Stimulated activated CD4-positive, alpha-beta T cell treated with anti-CD3 and anti-CD28 coated beads, TNF-alpha, amount 100 ng/mL, for 1 hour (primary cell): Measurements from ENCODE around the gene AEBP1.
A peak's percentile ranks its signal among the peaks of the same experiment; 100 is the strongest.

Experiments used
- DNase-seq, 3 donors: peaks; one replicate each; pipeline ENCODE4 v3.0.0-alpha.2; 2020; ENCODE audit warnings: low read depth in 3 of 3, low spot score in 1 of 3

AEBP1 gene

DNA sequence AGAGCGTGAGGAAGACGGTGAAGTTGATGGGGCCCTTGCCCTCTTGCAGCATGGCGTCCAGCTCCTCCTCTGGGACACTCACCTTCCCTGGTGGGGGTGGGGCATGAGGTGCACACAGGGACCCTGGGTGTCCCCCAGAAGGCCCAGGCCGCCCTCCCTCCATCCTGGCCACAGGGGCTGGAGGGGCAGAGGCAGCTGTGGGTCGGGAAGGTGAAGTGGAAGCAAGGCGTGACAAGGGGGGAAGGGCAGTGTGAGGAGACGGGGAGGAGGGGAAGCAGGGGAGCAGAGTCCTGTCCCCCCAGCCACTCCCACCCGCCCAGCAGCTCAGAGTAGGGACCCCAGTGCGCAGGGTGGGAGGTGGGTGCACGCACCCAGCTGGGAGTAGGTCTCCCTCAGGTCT lies 36.2 kb downstream of the AEBP1 start:
- no peak for DNase-seq

DNA sequence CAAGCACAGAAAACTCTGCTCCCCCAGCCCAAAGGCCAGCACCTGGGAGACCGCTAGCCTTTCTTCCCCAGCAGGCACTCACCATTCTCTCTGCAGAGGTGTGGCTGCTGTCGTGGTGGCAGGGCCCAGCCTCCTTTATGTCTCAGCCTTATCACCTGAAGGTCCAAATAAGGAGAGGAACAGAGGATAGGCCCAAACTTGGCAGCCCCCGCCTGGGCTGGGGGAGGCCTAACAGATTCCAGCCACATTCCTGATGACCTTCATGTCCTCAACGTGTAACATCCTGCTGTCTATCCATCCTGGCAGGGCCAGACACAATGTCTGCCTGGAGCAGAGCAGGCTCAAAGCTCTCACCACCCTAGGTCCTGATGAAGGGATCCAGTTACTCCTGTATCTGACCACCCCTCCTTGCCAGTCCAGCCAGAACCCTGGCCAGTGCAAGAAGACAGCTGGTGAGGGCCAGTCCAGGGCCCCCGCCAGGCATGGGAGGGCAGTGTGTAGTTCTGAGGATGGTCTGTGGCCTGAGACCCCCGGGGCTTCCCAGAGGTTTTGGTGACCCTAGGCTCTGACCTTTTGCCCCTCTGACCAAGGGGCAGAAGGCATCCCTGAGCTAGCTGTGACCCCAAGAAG lies 37.2 kb downstream of the AEBP1 start, which contains the start of gene MYL7:
Gene MYL7 (minus strand): TSS at position 112 of the 630 bp plus-strand sequence. CDS start 27 bp downstream, at position 85.
- no peak for DNase-seq

DNA sequence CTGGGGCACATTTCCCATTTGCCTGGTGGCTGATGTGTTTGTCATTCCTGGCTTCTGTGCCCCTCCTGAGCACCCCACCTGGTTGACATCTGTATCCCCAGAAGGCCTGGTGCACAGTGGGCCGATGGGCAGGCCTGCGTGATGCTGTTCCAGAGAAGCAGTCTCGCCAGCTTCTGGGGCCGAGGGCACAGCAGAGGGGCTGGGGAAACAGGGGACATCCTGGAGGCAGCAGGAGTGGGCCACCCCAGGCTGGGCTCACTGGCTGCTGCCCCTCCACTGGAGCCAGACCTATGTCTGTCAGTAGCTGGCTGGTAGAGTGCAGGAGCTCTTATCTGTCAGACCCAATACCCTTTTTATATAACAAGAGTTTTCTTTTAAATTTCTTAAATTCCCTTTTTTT lies 37.9 kb downstream of the AEBP1 start:
- DNase-seq, result no peak

DNA sequence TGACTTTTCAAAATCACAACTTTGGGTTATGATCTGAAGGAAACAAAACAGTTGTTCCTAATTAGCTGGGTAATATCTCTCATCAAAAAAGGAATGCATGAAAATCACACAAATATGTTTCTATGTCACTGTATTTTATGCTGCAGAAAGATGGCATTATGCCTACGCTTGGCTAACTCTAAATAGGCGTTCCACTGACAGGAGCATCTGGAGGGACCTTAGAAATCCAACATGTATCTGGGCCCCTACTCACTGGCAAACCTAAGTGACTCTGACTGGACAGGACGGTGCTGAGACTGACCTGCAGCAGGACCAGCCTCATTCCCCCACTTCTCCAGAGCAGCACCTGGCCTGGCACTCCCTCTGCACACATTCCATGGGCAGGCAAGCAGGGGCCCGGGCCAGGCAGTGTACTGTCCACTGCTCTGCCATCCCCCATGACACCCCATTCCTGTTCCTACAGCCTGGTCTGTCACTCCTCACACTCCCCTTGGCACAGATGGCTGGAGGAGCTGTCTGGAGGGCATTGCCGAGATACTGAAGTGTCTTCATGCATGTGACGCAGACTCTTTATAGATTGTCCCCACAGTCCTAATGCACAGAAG lies 39.6 kb downstream of the AEBP1 start:
- DNase-seq, result no peak

DNA sequence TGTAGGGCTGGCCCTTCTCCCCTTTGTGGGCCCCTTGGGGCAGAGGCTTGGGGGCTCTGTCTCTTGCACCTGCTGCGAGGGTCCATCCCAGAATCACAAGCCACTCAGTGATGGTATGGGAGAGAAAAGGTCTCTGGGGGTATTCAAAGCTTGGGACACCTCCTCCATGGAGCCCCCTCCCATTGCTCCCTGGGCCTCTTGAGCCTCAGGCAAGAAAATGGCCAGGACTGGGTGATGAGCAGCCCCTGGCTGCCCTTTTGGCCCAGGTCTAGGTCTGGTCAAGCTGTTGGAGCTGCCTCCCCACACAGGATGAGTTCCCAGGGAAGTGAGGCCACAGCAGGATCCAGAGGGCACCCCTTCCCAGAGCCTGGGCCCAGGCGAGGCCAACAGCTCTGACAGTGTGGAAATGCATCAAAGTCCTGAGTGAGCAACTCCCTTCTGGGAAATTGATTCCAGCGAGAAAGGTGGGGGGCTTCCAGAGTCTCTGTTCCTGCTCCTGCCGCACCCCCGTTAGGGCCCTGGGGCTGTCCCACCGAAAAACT lies 40.4 kb downstream of the AEBP1 start:
- DNase-seq, result no peak

- DNase-seq, result no peak
Observed at GRCh38 chr7:44144968-44145478, 40.9 kb downstream of the AEBP1 start.

DNA sequence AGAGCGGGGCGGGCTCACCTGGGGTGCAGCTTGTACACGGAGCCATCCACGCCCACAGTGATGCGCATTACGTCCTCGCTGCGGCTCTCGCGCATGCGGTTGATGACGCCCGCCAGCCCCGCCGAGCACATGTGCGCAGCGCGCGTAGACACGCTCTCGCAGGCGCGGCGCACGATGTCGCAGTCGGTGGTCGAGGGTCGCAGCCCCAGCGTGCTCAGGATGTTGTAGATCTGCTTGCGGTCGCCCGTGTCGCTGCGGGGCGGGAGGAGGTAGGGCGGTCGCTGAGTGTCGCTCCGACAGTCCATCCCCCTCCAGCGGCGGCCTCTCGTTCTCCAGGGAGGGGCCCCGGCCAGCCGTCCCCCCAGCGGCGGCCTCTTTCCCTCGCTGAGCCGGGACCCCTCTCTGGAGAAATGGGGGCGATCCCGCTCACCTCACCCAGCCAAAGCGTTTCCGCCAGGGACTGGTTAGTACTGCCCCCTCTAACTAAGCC lies 41.4 kb downstream of the AEBP1 start:
- peak in 2 of 3 donors; percentile 29 to 48 for DNase-seq

GRCh38 chr7:44145969-44146911 lies 42.1 kb downstream of the AEBP1 start:
- DNase-seq, result peak; percentile 6 to 55 (median 50)

- no peak for DNase-seq
Observed at GRCh38 chr7:44147026-44147991, 43.2 kb downstream of the AEBP1 start.

GRCh38 chr7:44148166-44148565 lies 44.0 kb downstream of the AEBP1 start:
- DNase-seq, result no peak

DNA sequence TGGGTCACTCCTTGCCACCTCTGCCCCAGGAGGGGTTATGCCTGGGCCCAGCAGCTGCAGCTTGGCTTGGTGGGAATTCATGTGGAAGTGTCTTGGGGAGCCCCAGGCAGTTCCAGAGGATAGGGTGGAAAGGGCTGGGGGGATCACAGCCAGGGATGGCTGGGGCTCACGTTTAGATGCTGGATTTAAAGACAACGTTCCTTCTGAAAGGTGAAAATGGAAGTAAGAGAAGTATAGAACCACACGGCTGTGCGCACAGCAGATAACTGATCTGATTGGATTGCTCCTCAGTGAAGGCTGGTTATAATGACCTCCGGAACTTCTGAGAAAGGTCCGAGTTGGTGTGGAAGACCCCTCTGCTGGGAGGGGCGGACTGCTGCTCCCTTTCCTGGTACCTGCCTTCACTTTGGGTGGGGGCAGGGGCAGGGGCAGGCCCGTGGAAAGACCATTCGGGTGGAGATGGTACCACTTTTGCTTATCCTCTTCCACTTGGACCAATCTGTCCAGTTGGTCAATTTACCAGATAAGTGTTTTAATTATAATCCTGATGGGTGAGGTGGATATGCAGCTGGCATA lies 44.9 kb downstream of the AEBP1 start:
- DNase-seq, result no peak

DNA sequence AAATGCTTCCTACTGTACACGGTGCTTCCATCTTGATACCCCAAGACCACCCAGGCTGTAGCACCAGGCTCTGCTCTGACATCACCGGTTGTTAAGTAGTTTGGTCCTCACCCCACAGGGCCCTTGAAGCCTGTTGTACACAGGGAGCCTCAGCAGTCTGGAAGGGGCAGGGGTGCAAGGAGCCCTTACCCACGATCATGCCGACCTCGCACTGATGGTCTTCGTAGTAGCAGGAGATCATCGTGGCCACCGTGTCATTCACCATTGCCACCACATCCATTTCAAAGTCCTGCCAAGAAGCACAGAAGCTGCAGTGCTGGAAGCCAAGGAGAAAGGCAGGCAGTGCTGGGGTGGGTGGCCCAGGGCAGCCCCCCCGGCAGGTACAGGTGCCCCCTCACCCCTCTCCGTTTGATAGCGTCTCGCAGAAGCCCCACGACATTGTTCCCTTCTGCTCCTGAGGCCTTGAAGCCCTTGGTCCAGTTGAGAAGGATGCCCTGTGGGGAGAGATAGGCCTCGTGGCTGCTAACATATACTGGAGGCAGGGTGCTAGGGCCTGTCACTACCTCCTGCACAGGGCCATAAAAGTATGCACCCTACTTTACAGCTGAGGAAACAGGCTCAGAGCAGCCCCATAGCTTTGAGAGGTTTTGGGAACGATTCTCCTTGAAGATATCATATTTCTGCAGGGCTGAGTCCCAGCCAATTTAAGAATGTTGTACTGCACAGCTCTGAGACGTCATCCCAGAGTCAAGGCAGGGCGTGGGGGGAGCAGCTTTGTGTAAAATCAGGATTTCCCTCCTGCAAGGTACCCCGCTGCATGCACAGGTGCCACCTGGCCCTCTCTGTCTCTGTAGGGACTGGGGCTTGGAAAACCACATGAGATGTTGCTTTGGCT lies 45.7 kb downstream of the AEBP1 start:
- no peak for DNase-seq

DNA sequence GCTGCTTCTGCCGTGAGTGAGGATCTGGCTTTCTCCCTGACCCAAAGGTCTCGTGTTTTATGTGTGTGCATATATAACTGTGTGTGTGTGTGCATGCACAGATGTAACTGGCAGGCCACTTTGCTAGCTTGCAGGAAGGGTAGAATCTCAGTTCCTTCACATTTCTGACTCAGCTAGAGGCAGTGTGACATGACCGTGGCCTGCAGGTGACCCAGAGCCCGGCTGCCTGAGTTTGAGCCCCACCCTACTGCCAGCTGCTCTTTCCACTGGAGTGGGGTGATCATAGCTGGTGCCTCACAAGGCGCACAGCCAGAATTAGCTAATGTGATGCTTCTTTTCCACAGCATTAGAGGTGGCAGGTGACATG lies 46.3 kb downstream of the AEBP1 start:
- no peak for DNase-seq

- no peak for DNase-seq
Observed at GRCh38 chr7:44150966-44151941, 47.1 kb downstream of the AEBP1 start.

GRCh38 chr7:44151956-44152355 lies 47.8 kb downstream of the AEBP1 start:
- no peak for DNase-seq

DNA sequence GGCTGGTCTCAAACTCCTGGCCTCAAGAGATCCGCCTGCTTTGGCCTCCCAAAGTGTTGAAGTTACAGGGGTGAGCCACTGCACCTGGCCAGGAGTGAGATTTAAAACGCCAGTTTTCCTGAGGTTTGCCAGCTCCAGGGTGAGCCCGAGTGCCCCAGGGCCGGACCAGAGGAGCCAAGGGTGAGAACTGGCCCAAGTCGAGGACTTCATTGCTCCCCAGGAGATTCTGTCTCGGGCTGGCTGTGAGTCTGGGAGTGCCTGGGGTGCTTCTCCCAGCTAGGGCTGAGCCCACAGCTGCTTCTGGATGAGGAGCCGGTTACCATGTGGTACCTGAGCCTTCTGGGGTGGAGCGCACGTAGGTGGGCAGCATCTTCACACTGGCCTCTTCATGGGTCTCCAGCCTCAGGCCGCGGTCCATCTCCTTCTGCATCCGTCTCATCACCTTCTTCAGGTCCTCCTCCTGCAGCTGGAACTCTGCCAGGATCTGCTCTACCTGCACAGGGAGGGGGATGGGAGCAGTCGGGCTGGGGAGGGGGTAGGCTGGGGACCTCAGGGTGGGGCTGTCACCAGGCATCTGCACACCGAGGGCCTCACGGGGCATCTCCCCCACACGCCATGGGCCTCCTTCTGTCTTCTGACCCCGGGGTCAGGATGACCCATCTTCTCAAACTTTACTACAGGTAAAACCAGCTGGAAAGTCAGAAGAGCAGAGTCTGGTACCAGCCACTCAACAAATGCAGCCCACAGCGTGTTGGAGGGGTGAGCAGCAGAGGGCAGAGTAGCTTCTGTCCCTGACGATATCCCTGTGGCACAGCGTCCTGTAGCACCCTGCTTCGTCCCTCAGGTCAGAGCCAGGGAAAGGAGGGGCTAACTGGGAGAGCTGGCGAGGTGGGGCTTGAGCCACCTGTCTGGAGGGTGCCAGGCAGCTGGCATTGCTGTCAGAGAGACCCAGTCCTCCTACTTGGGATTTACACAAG lies 49.1 kb downstream of the AEBP1 start:
- no peak for DNase-seq
